ENCODE results near the gene EGLN2.
A peak's percentile ranks its signal among the peaks of the same experiment; 100 is the strongest.

- TF ChIP-seq BACH1 (IDR thresholded peaks at IDR 0.05; ENCODE audit: borderline replicate concordance) (no peak), CTCF (IDR thresholded peaks at IDR 0.05 in 2 of 3, conservative IDR thresholded peaks at IDR 0.05 in 1 of 3; ENCODE audit: control insufficient read depth in 2 of 3, extremely low read depth in 1 of 3, insufficient read depth in 1 of 3, low read depth in 3 of 3, low read length in 3 of 3) (no peak), CHD2 (IDR thresholded peaks at IDR 0.05; ENCODE audit: borderline replicate concordance, low read depth, low read length) (no peak), JUND (IDR thresholded peaks at IDR 0.05; ENCODE audit: low read depth, low read length) (no peak), NBN (IDR thresholded peaks at IDR 0.05) (no peak), POLR2A (IDR thresholded peaks at IDR 0.05; ENCODE audit: low read depth, low read length) (peak; percentile 66)
These were observed 9.5 kb downstream of the EGLN2 start for GRCh38 chr19:40808497-40808896.
